Activated CD4-positive, CD25-positive, alpha-beta regulatory T cell (primary cell): Measurements from ENCODE around the gene IGF2BP3.

Experiments
- DNase-seq, 4 experiments: peaks; one replicate each; lab custom pipeline; 2025; lab: John Stamatoyannopoulos, UW

IGF2BP3 gene

DNA sequence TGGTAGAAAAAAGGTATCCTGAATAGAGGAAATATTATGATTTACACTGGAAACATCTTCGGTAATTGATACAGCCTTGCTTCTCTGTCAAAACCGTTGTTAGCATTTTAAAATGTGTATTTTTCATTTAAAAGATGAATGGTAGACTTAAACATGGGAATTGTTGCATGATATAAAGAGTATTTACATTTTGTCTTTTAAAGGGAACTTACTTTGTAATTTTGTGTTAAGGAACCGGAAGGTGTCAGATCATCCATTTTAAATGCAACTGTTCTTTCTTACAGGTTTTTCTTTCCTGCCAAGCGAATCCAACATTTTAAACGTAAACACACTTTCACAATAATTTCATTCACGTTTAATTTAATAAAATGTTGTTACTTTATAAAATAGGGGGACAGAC is 1.8 kb upstream of the IGF2BP3 start:
- DNase-seq, result no peak

DNA sequence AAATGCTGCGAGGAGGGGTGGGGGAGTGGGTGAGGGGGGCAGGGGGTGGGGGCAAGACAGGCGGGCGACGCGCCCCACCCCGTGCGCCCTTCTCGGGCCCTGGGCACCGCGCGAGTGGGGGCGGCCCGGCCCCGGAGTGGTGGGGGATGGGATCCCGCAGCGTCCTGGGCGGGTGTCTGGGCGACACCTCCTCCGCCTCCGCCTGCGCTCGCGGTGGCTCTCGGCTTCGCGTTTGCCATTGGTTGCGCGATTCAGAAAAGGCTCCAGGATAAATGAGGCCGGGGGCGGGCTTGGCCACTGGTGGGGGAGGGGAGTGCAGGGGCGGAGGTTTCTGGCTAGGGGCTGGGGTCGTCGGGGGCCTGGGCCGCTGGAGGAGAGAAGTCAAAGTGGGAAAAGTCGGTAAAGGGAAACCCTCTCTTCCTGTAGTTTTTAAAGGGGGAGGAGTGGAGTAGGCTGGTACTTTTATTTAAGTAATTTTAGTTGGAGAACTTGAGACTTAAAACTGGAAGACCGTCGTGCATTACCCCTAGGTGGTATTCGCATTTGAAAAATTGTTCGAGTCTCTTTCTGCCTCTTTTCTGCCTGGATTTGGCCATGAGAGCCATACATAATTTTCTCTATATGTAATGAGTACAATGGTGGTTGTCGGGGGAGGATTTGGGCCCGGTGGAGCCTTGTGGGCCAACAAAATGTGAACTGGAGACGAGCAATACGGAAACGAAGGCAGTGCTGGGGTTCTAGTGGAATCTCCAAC is 992 bp upstream of the IGF2BP3 start:
- DNase-seq, result no peak

DNA sequence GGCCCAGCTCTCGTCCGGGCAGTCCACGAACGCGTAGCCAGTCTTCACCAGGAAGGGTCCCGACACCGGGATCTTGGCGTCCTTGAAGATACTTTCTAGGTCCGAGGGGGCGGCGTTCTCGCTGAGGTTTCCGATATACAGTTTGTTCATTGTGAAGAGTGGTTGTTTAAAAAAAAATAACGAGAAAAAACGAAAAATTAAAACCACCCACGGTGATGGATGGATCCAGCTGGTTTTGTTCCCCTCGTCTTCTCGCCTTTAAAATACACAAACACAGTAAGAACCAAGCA is 385 bp downstream of the IGF2BP3 start:
- no peak for DNase-seq

GRCh38 chr7:23469150-23469960 is 936 bp downstream of the IGF2BP3 start:
- DNase-seq, result peak in 1 of 4 experiments; percentile 4

DNA sequence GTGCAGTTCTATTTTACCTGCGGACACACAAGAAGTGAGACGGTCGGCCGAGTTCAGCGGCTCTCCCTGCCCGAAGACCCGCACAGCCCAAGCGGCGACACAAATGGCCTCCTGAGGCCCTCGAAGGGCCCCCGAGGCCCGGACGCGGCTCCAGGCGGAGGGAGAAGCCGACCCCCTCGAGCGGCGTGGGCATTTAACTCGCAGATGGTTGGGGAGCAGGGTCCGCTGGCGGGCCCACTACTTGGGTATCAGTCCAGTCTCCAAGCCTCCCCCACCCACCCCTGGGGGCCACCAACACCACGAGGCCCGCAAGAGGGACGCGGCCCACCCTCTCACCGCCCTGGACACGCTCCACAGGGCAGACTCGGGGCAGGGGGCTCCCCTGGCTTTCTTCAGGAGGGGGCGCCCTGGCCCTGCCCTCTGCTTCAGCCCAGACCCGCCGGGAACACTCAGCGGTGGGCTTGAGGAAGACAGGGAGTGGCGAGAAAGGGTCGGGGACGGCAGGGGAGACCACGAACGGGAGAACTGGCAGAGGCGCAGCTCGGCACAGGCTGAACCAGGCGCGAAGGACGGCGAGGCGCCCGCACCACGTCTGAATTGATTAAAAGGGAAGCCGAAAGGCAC is 1.7 kb downstream of the IGF2BP3 start:
- no peak for DNase-seq

- DNase-seq, result no peak
Observed at GRCh38 chr7:23467806-23468525, 2.3 kb downstream of the IGF2BP3 start.

DNA sequence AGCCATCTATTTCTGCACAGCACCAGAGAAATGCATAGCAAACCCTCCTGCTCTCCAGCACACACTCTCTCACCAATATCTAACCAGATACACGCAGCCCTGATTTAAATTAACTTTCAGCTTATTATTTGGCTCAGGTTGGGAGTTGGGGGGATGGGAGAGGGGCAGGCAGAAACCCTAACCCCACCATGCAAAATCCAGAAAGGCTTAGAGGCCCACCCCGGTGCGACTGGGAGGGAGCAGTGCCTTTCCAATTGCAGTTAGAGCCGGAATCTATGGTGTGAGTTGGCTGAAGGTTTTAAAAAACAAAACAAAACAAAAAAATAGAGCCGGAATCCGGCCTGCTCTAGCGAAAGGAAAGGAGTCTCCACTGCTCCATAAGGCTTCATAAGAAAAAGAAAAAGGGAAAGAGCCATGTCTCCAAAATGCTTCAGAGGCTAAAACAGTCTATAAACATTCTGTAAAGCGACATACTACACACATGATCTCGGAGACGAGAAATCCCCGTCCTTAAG is 2.9 kb downstream of the IGF2BP3 start:
- DNase-seq, result no peak

GRCh38 chr7:23462846-23463245 is 7.4 kb downstream of the IGF2BP3 start:
- no peak for DNase-seq

DNA sequence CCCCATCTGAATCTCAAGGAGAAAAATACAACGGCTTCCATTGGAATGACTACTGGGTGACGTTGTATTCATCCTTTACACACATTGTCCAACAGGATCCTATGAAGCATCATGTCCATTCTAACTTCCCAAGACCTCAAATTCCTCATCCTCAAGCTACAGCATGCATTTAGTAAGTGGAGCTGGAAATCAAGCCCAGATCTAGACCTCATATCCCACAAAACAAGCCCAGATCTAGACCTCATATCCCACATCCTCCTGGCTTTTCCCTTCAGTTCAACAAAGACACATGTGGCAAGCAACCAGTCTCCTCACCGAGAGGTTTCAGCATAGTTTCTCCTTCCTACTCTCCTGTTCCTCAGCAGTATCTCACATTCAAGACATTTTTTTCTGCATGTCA is 12.2 kb downstream of the IGF2BP3 start:
- no peak for DNase-seq

- no peak for DNase-seq
Observed at GRCh38 chr7:23456093-23456492, 14.2 kb downstream of the IGF2BP3 start.

DNA sequence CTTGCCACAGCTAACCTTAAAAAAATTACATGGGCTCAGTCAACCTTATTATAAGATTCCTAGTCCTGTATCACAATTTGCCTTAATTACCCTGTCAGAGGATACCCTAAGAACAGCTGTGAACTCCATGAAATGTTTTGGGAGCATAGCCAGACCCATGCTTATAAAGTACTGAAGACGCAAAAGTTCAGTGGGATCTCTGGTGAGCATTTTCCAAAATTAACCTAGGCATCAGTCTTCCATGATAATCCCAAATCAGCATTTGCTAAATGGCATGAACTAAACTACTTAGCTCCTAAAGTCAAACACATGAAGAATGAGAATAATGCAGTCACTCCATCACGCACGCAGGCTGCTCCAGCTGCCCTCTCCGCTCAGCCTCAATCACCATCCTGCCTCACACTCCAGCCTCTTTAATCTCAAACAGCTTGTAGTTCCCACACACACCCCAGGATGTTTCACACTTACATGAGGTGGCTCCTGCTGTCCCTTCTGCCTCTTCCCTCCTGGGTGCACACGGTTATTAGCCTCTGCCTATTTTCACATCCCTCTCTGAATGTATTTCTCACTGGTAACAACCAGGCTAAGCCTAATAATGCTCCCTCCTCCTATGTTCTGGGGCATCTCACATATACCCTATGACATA is 15.3 kb downstream of the IGF2BP3 start:
- no peak for DNase-seq

GRCh38 chr7:23450518-23450917 is 19.8 kb downstream of the IGF2BP3 start:
- no peak for DNase-seq

GRCh38 chr7:23449941-23450340 is 20.4 kb downstream of the IGF2BP3 start:
- no peak for DNase-seq

GRCh38 chr7:23445326-23445725 is 25.0 kb downstream of the IGF2BP3 start:
- DNase-seq, result no peak

- no peak for DNase-seq
Observed at GRCh38 chr7:23443974-23444373, 26.3 kb downstream of the IGF2BP3 start.

- no peak for DNase-seq
Observed at GRCh38 chr7:23438171-23438570, 32.1 kb downstream of the IGF2BP3 start.

DNA sequence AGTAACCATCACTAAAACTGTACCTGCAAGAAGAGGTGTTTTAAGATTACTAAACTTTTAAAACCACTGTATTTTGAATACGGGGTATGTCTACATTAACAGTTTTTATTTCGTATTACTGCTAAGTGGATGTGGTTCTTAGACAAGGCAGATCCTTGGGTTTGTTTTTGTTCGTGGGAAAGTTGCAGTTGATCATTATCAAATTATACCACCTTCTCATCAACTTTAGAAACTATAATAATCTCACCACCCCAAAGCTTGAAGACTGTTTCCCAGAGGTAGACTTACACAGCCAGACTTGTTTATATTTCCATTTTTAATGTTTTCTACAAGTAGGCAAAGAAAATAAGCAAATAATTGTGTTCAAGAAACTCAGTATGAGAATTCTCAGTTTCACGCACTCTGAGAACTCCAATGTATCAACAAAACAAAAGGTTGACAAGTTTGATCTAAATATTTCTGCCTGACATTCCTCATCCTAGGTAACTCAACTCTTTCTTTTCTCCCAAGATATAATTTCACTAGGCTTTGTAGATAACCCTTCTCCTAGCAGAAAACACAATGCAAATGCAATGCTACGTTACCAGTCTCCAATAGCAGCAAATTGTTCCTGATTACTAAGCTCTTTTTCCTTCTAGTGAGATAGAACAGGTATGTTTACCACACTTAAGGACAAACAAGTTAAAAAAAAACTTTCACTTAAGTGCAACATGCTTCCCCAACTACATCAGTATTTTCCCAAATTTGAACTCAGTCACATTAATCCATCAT is 36.0 kb downstream of the IGF2BP3 start:
- no peak for DNase-seq

- DNase-seq, result no peak
Observed at GRCh38 chr7:23431702-23432199, 38.5 kb downstream of the IGF2BP3 start.

DNA sequence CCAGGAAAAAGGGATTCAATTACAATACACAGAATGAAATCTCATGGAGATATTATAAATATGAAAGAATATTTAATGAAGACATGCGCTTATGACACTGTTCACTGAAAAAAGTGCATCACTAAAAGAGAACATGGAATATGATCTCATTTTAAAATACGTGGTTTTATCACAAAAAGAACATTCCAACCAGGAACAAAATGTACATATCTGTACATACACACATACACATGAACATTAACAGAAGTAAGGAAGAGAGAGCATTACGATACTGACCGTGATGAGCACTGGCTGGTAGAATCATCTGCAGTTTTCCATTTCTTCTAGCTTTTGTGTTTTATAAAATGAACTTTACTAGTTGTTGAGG is 39.4 kb downstream of the IGF2BP3 start:
- DNase-seq, result no peak

- no peak for DNase-seq
Observed at GRCh38 chr7:23426876-23427275, 43.4 kb downstream of the IGF2BP3 start.

DNA sequence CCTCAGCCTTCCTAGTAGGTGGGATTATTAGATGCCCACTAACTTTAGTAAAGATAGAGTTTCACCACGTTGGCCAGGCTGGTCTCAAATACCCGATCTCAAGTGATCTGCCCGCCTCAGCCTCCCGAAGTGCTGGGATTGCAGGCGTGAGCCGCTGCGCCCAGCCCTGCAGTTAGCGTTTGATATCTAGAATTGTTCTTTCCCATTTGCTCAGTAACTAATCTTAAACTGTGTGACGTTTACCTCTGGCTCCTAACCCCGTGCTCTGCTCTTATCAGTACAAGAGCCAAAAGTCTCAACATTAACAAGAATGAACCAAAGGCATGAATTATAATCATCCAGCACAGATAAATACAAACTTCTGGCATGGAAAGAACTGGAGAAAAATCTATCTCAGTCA is 47.4 kb downstream of the IGF2BP3 start:
- DNase-seq, result no peak
